ENCODE results near the gene PLEKHO2. TPM values are rescaled to one million over a fixed set of nuclear protein-coding genes. Genes with fewer than 3 reads are reported as not detected.

The PLEKHO2 gene
- total and polyA plus RNA-seq, 2 experiments from 2014 or later = 9.0 to 29.4 TPM

GRCh38 chr15:64808785-64809453 is 32.8 kb upstream of the PLEKHO2 start:
- Histone ChIP-seq H3F3A (replicated peaks; ENCODE audit: low read depth) (peaks cover 20% of the 10 kb centered on the region), H3K27me3 (ENCODE audit: insufficient read depth) (no peaks in the 10 kb centered on the region), H4K20me1 (replicated peaks; ENCODE audit: insufficient read depth) (no peaks in the 10 kb centered on the region), H3K9me2 (ENCODE audit: insufficient read depth) (no peaks in the 10 kb centered on the region), H3K4me1 (ENCODE audit: insufficient read depth) (peaks cover 48% of the 10 kb centered on the region), H3K4me3 (peak overlapping the region; percentile 54), H2AFZ (no peak overlapping the region), H3K36me3 (ENCODE audit: insufficient read depth) (no peaks in the 10 kb centered on the region), H3K4me2 (peak overlapping the region; percentile 72), H3K27ac (ENCODE audit: low read depth) (peak overlapping the region; percentile 100), H3K79me2 (replicated peaks; ENCODE audit: insufficient read depth) (0 out of 2 replicates have a peak, but pooled peaks cover 2% of the 10 kb centered on the region)
- peaks cover 5% of the 10 kb centered on the region; the same call in 1 of the 3 replicates for H3K36me3 Mint-ChIP-seq (ENCODE audit: low read depth)
- H3K27me3 Mint-ChIP-seq (ENCODE audit: insufficient read depth, low read depth, poor library complexity) = peaks cover 38% of the 10 kb centered on the region
- peak; percentile 58 for TF ChIP-seq POLR2AphosphoS5 (IDR thresholded peaks at IDR 0.05; ENCODE audit: low read depth)
- peak; percentile 5 for TF ChIP-seq REST (IDR thresholded peaks at IDR 0.05; ENCODE audit: unreplicated experiment)
- no peak for TF ChIP-seq ZNF331 (CRISPR knock-in tag; IDR thresholded peaks at IDR 0.05; ENCODE audit: low read depth)
- no peak for TF ChIP-seq STAT1 (IDR thresholded peaks at IDR 0.05; ENCODE audit: unreplicated experiment)
- peak; percentile 79 for TF ChIP-seq ETS1 (IDR thresholded peaks at IDR 0.05)
- no peak for TF ChIP-seq JUNB (IDR thresholded peaks at IDR 0.05; ENCODE audit: unreplicated experiment)
- TF ChIP-seq NANOG (IDR thresholded peaks at IDR 0.05; ENCODE audit: borderline replicate concordance) = peak; percentile 93
- TF ChIP-seq EZH2 (IDR thresholded peaks at IDR 0.05; ENCODE audit: low read depth, unreplicated experiment) = no peak
- no peak for TF ChIP-seq CTCF (conservative IDR thresholded peaks at IDR 0.05; ENCODE audit: low read depth in 2 of 2)
- no peak for TF ChIP-seq EZH2phosphoT487 (IDR thresholded peaks at IDR 0.05; ENCODE audit: unreplicated experiment)
- peak; percentile 28; the same call in 1 of the 2 replicates for TF ChIP-seq CREB1 (CRISPR knock-in tag; IDR thresholded peaks at IDR 0.05; ENCODE audit: low read depth)
- no peak for TF ChIP-seq ZNF114 (CRISPR knock-in tag; IDR thresholded peaks at IDR 0.05)
- no peak for TF ChIP-seq ZNF462 (CRISPR knock-in tag; IDR thresholded peaks at IDR 0.05)
- no peaks in the 10 kb centered on the region for H3K9me3 Mint-ChIP-seq
- H3K4me1 Mint-ChIP-seq = peaks cover 73% of the 10 kb centered on the region
- H3K27ac Mint-ChIP-seq = peak overlapping the region; percentile 97
- peak; percentile 91 for DNase-seq (ENCODE audit: low spot score)
- ATAC-seq = peak; percentile 24
- H3K4me3 Mint-ChIP-seq = peak overlapping the region; percentile 70
